AG09319 (cell line): ENCODE data around the gene RFX1.

ENCODE experiments used
- DNase-seq: peaks from one replicate; pipeline ENCODE4 v3.0.0-alpha.2; 2010; ENCODE audit warnings: low read depth; ENCODE audit errors: extremely low read depth
- TF ChIP-seq, protein P1 (sequence below): IDR thresholded peaks from 2 replicates; pipeline ENCODE4 v1.5.1; 2011; ENCODE audit warnings: low read depth, mild to moderate bottlenecking, inconsistent platforms, low read length, moderate library complexity

Gene RFX1

DNA sequence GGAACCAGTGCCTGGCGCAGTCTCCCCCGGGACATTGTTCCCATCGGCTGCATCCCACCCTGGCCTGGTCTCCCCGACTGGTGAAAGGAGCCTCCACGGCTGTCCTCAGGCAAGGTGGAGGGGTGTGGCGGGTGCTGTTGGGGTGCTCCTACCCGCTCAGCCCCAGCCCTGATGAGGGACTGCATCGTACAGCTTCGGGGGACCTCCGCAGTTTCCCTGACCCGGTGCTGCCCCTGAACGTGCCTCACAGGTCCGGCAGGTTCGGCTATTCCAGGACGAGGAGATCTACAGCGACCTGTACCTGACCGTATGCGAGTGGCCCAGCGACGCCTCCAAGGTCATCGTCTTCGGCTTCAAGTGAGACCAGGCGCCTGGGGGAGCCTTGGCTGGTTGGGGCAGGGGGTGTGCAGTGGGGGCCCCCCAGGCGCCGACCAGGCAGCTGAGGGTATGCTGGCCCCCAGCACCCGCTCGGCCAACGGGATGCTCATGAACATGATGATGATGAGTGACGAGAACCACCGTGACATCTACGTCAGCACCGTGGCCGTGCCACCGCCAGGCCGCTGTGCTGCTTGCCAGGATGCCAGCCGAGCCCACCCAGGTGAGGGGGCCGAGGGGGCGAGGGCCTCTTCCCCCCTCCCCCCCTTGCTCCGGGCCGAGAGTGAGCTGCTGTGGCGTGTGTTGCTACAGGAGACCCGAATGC lies 50.3 kb downstream of the RFX1 start:
- no peak for DNase-seq
- TF ChIP-seq, protein P1, sequence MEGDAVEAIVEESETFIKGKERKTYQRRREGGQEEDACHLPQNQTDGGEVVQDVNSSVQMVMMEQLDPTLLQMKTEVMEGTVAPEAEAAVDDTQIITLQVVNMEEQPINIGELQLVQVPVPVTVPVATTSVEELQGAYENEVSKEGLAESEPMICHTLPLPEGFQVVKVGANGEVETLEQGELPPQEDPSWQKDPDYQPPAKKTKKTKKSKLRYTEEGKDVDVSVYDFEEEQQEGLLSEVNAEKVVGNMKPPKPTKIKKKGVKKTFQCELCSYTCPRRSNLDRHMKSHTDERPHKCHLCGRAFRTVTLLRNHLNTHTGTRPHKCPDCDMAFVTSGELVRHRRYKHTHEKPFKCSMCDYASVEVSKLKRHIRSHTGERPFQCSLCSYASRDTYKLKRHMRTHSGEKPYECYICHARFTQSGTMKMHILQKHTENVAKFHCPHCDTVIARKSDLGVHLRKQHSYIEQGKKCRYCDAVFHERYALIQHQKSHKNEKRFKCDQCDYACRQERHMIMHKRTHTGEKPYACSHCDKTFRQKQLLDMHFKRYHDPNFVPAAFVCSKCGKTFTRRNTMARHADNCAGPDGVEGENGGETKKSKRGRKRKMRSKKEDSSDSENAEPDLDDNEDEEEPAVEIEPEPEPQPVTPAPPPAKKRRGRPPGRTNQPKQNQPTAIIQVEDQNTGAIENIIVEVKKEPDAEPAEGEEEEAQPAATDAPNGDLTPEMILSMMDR: no peak

DNA sequence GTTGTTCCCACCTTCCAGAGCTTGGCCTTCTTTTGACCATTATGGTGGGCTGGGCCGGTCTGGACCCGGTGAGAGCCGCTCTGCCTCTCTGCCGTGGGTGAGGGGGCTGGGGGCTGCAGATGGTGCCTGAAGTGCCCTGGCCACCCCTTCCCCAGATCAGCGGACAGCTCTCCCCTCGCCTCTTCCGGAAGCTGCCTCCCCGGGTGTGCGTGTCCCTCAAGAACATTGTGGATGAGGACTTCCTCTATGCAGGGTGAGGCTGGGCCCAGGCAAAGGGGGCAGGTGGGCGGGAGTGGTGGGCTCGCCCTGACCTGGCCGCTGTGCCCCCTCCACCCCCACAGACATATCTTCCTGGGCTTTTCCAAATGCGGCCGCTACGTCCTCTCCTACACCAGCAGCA lies 51.9 kb downstream of the RFX1 start:
- TF ChIP-seq, protein P1: no peak
- DNase-seq: no peak

DNA sequence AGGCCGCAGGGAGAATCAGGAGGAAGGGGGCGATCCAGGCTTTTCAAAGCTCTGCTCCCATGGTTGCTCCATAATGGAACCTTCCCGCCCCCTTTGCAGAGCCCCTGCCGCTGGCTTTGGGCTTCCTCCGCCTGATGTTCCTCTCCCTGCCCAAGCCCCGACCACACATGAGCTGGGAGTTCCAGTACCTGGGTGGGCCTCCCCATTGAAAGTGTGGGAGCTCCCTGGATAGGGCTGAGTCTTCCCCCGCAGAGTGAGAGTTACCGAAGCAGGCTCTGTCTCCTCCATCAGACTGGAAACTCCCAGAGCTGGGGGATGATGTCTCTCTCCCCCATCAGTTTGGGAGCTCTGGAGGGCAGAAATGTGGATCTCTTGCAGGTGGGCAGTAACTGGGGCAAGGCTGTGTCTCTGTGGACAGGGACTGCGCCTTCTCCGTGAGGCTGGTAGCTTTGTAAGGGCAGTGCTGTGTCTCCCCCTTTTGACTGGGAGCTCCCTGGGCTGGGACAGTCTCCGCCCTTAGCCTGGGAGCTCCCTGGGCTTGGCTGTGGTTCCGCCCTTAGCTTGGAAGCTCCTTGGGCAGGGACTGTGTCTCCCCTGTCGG lies 53.1 kb downstream of the RFX1 start:
- TF ChIP-seq, protein P1: peak; percentile 45
- peak; percentile 31 for DNase-seq

DNA sequence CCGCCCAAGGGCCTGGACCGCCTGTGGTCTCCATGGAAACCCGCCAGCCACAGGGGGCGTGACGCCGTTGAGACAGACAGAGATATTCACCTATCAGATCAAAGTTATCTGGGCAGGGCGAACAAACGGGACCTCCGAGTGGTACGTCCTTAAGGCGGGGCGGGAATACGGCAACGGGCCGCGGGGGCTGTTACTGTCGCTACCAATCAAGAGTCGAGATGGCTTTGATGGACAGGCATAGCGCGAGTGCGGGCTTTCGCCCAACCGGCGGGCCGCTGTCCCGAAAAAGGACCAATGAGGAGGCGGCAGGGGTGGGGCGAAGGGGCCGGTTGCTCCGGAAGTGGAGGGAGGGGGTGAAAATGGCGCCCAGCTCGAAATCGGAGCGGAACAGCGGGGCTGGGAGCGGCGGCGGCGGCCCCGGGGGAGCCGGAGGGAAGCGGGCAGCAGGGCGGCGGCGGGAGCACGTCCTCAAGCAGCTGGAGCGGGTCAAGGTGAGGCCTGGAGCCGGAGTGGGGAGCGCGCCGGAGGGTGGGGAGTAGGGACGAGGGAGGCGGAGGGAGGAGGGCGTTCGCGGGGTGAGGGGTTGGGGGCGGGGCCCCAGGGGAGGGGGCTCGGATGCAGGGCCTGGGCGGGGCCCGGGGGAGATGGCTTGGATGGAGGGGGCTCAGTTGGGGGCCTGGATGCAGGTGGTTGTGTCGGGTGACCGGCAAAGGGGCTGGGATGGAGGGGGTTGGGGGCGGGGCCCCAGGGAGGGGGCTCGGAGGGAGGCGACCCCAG lies 53.8 kb downstream of the RFX1 start, which contains the start of gene DCAF15:
Gene DCAF15, plus strand, starts transcription at position 356 of the 777 bp plus-strand sequence. Its CDS starts 4 bp downstream, at position 360.
- TF ChIP-seq, protein P1: no peak

DNA sequence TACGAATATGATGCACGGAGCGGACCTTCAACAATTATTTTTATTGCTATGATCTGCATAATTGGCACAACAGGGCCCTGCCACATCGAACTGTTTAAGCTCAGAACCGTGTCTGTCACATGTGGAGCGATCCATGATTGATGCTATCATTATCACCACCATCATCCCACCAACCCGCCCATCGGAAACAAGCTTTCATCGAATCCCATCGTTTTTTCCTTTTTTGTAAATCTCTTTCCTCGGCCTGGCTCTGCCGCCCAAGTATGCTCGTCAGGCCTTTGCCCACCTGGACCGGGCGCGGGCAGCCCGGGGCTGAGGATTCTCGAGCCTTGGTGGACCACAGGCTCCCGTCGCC lies 54.3 kb downstream of the RFX1 start:
- no peak for DNase-seq
- TF ChIP-seq, protein P1: no peak

More for the DNA sequence above, 53.8 kb downstream of the RFX1 start, which contains the start of gene DCAF15:
- peak; percentile 100 for DNase-seq

DNA sequence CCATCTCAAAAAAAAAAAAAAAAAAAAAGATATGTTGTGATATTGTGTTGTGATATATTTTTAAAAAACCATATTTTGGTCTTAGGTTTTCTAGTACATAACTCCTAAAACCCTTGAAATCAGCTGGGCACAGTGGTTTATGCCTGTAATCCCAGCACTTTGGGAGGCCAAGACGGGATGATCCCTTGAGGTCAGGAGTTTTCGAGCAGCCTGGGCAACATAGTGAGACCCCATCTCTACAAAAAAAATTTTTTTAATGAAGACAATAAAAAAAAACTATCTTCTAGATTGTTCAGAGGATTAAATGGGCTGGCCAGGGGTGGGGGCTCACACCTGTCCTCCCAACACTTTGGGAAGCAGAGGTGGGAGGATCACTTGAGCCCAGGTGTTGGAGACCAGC lies 55.1 kb downstream of the RFX1 start:
- TF ChIP-seq, protein P1: no peak
- DNase-seq: no peak

DNA sequence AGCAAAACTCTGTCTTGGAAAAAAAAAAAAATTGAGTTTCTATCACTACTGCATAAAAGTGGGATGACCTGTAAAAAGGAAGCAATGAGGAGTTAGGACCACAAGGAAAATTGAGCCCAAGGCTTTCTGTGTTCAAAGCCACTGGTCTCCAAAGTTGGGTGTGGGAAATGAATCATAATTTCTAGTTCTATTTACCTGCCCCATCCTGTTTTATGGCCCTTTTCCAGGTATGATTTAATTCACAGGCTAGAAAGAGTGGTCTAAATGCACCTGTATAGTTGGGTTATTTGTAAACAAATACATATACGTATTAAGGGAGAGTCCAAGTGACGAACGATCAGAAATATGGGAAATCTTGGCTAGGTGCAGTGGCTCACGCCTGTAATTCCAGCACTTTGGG lies 59.7 kb downstream of the RFX1 start:
- TF ChIP-seq, protein P1: no peak
- DNase-seq: no peak
